Ectodermal cell (in vitro differentiated cells): ENCODE results near the gene C1QTNF1.

Source experiments
- H3K27ac ChIP-seq: 2 replicates; pipeline ENCODE4 v1.7.0; 2013; ENCODE audit warnings: mild to moderate bottlenecking, low read depth, low read length; ENCODE audit not compliant: insufficient read depth, poor library complexity, severe bottlenecking
- H3K27me3 ChIP-seq: 2 replicates; pipeline ENCODE4 v1.7.0; 2013; ENCODE audit warnings: mild to moderate bottlenecking, low read length; ENCODE audit not compliant: insufficient read depth, control insufficient read depth, poor library complexity, severe bottlenecking
- H3K36me3 ChIP-seq: one replicate; pipeline ENCODE4 v1.7.0; 2013; ENCODE audit warnings: low read length; ENCODE audit not compliant: control insufficient read depth, insufficient read depth
- H3K4me1 ChIP-seq: one replicate; pipeline ENCODE4 v1.7.0; 2013; ENCODE audit warnings: low read length; ENCODE audit not compliant: control insufficient read depth, insufficient read depth
- H3K4me3 ChIP-seq: 2 replicates; pipeline ENCODE4 v1.7.0; 2013; ENCODE audit warnings: low read depth, low read length, control low read depth; ENCODE audit not compliant: insufficient read depth
- H3K9me3 ChIP-seq: 2 replicates; pipeline ENCODE4 v1.7.0; 2013; ENCODE audit warnings: mild to moderate bottlenecking, low read length, moderate library complexity; ENCODE audit not compliant: control insufficient read depth
- WGBS, 2 experiments: methylation state at CpG; one replicate each; pipeline ENCODE4 v1.1.7; 2013; ENCODE audit warnings: missing lambda C conversion rate in 2 of 2; 5-methylcytosine and 5-hydroxymethylcytosine counted together

The C1QTNF1 gene

DNA sequence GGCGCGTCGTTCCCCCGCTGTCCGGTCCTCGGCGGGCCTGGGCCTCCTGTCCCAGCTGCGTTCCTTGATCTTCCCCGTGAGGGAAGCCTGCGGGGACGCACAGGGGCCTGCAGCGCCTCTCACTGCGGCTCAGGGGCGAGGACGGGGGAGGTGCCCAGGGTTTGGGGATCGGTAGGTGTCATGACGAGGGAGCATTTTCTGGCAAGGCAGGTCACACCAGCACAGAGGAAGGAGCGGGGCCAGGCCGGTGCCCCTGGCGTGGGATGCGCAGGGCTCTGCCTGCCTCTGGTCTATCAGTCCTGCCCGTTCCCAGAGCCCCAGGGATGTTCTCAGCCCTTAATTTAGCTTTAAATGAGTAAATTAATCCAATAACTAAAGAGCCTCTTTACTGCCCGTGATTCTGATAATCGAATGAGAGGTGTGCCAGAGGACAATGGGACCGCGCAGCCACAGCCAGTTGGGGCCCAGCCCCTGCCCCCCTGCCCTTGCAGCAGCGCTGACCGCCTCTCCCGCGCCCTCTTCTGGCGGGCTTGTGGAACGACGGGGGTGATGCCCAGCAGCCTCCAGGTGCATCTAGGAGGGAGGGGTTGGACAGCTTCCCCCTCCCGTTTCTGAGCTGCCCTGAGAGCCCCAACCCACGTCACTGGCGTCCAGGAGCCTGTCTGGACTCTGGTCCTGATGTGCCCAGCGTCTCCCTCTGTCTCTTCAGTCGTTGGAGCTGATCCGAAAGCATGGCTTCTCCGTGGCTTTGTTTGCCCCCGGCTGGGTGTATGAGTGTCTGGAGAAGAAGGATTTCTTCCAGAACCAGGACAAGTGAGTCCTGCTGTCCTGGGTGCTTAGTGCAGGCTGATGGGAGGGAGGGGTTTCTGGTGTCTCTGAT is 58.6 kb downstream of the C1QTNF1 start:
- H3K27ac ChIP-seq = no peak overlapping the region
- 67 to 69% methylated on average over 41 of the region's 41 CpGs for WGBS, 2 experiments
- H3K36me3 ChIP-seq = peaks cover 8% of the 10 kb centered on the region
- H3K4me3 ChIP-seq = no peak overlapping the region
- H3K9me3 ChIP-seq = no peaks in the 10 kb centered on the region
- peaks cover 3% of the 10 kb centered on the region for H3K4me1 ChIP-seq
- H3K27me3 ChIP-seq = no peaks in the 10 kb centered on the region

DNA sequence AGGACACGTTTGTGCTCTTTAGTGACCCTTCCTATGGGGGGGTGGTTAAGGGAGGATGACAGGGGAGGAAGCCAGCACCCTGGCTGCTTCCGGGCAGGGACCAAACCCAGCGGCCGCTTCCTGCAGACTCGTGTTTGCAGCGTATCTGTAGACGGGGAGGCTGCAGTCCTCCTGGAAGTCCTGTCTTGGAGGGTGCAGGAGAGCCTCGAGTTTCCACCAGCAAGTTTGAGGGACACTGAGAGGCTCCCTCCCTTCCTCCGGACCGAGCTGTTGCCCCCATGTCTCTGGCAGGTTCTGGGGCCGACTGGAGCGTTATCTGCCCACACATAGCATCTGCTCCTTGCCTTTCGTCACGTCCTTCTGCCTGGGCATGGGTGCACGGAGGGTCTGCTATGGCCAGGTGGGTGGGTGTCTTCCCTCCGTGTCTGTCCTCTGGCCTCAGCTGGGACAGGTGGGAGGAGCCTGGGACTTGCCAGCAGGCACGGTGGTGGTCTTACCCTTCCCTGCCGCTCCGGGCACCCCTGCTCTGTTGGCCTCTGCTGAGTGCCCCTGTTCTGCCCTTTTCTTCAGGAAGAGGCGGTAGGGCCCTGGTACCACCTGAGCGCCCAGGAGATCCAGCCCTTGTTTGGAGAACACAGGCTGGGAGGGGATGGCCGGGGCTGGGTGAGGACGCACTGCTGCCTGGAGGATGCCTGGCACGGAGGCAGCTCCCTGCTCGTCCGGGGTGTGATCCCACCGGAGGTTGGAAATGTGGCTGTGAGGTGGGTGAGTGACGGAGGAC is 59.4 kb downstream of the C1QTNF1 start:
- Histone ChIP-seq H3K27ac (no peak overlapping the region), H3K36me3 (peaks cover 8% of the 10 kb centered on the region), H3K9me3 (no peaks in the 10 kb centered on the region), H3K27me3 (no peaks in the 10 kb centered on the region), H3K4me1 (peaks cover 3% of the 10 kb centered on the region), H3K4me3 (no peak overlapping the region)
- WGBS, 2 experiments = 92 to 94% methylated on average over 28 of the region's 28 CpGs

- whole genome bisulfite sequencing, 2 experiments = 95% methylated on average over 31 of the region's 31 CpGs
- Histone ChIP-seq H3K9me3 (no peaks in the 10 kb centered on the region), H3K4me1 (peaks cover 3% of the 10 kb centered on the region), H3K27ac (no peak overlapping the region), H3K36me3 (peaks cover 8% of the 10 kb centered on the region), H3K27me3 (no peaks in the 10 kb centered on the region), H3K4me3 (no peak overlapping the region)
Measured at GRCh38 chr17:79084291-79085153, 60.6 kb downstream of the C1QTNF1 start.

DNA sequence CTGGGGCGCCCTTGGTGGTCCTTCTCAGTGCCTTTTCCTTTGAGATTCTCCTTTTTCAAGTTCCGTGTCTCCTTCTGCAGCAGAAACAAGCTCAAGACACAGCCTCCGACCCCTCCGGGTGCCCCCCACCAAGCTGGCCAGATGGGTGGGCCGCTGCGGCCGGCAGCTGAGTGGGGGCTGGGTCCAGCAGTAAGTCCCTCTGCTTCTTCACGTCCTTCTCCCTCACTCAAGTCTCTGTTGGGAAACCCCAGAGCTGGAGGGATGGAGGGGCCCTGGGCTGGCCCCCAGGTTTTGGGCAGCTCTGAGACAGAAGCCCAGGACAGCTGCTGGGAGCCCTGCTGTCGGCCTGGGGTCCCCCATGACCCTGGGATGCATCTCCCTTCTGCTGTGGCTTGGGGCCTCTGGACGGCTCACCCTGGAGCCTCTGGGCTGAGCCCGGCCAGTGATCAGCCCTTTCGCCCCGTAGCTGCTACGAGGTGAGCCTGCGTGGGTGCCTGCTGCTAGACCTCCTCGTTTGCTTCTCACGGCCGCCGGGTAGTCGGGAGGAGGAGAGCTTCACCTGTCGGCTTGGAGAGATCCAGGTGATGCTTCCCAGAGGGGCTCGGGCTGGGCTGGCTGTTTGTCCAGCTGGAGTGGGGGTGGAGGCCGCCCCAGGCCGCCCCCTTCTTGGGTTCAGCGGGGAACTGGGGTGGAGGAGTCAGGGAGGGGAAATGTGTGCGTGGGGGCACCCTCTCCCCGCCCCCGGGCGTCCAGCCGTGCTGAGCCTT is 61.4 kb downstream of the C1QTNF1 start:
- WGBS, 2 experiments = 93 to 95% methylated on average over 30 of the region's 30 CpGs
- no peaks in the 10 kb centered on the region for H3K9me3 ChIP-seq
- H3K27me3 ChIP-seq = no peaks in the 10 kb centered on the region
- H3K36me3 ChIP-seq = peaks cover 4% of the 10 kb centered on the region
- no peak overlapping the region for H3K27ac ChIP-seq
- no peak overlapping the region for H3K4me3 ChIP-seq
- H3K4me1 ChIP-seq = peaks cover 3% of the 10 kb centered on the region

DNA sequence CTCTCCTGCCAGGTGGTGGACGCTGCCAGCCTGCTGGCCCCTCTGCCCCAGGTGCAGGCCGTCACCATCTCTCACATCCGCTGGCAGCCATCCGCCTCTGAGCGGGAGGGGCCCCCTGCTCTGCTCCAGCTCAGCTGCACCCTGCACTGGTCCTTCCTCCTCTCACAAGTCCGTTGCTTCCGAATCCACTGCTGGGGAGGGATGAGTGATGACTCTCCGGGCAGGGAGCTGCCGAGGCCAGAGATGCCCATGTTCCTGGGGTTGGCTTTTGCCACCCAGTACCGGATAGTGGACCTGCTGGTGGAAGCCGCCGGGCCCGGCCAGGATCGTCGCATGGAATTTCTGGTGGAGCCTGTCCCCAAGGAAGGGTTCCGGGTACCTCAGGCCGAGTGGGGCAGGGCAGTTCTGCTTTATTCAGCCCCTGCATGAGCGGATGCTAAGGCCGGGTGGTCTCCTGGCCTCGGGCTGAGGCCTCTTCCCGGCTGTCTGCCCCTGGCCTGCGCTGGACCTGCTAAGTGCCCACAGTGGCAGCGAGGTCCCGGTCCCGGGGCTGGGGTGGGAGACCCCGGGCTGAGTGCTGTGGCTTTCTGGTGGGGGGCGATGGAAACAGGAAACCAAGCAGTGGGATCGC is 62.1 kb downstream of the C1QTNF1 start:
- no peaks in the 10 kb centered on the region for H3K36me3 ChIP-seq
- no peaks in the 10 kb centered on the region for H3K27me3 ChIP-seq
- no peaks in the 10 kb centered on the region for H3K9me3 ChIP-seq
- H3K4me1 ChIP-seq = peaks cover 3% of the 10 kb centered on the region
- H3K4me3 ChIP-seq = no peak overlapping the region
- 92 to 93% methylated on average over 28 of the region's 28 CpGs for WGBS, 2 experiments
- H3K27ac ChIP-seq = no peak overlapping the region

DNA sequence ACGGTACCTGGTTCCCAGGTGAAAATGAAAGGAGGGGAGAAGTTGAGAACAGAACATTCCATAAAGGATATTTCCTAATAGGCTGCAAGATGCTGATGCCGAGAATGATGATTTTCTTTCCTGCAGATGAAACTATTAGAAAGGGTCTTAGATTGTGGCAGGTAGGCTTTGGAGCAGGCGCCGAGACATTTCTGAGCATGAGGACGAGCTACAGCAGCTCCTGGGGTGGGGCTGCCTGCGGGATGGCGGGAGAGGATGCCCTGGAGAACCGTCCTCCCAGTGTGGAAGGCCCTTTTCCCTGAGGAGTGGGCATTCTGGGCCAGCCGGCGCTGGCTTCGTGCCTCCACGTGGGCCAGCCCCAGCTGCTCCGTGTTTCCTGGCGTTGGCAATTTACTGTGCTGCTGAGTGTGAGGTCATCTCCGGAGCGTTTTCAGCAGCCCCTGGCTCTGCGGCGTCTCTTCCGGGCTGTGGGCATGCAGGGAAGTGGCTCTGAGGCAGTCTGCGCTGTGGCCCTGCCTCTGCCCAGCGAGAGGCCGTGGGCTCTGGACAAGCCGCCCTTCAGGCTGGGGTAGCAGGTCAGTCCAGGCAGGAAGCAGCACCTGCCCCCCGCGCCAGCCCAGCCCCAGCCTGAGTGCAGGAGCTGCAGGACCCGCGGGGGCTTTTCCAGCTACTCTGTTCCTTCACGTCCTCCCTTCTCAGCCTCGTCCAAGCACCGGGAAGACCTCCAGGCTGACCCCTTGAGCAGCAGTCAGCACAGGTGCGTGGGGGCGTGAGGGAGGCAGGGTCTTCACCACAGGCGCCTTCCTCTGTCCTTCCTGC is 62.8 kb downstream of the C1QTNF1 start:
- Histone ChIP-seq H3K4me1 (peaks cover 3% of the 10 kb centered on the region), H3K9me3 (no peaks in the 10 kb centered on the region), H3K27ac (no peak overlapping the region), H3K4me3 (no peak overlapping the region), H3K27me3 (no peaks in the 10 kb centered on the region), H3K36me3 (no peaks in the 10 kb centered on the region)
- 93 to 94% methylated on average over 33 of the region's 33 CpGs for WGBS, 2 experiments

- H3K4me1 ChIP-seq = no peaks in the 10 kb centered on the region
- no peaks in the 10 kb centered on the region for H3K27me3 ChIP-seq
- no peaks in the 10 kb centered on the region for H3K9me3 ChIP-seq
- 57% methylated on average over 12 of the region's 12 CpGs for WGBS, 2 experiments
- no peaks in the 10 kb centered on the region for H3K36me3 ChIP-seq
- H3K4me3 ChIP-seq = no peak overlapping the region
- H3K27ac ChIP-seq = no peak overlapping the region
Measured at GRCh38 chr17:79087428-79088143, 63.6 kb downstream of the C1QTNF1 start.

GRCh38 chr17:79088247-79088996 is 64.5 kb downstream of the C1QTNF1 start:
- 89 to 91% methylated on average over 26 of the region's 26 CpGs for WGBS, 2 experiments
- no peak overlapping the region for H3K27ac ChIP-seq
- no peaks in the 10 kb centered on the region for H3K4me1 ChIP-seq
- no peaks in the 10 kb centered on the region for H3K9me3 ChIP-seq
- H3K4me3 ChIP-seq = no peak overlapping the region
- no peaks in the 10 kb centered on the region for H3K36me3 ChIP-seq
- H3K27me3 ChIP-seq = no peaks in the 10 kb centered on the region
